Neutrophil (primary cell): ENCODE data around the gene MYO1H.
"Not testable (repeated sequence)": the region's sequence is repeated elsewhere in the genome, so short reads cannot be mapped to it uniquely, and the experiment has no call there.

Source experiments
- H3K27ac ChIP-seq: fragments of 200-600 bp; sonication (generic); 2 replicates; pipeline ENCODE4 v1.5.1; 2016; ENCODE audit warnings: mild to moderate bottlenecking, moderate library complexity
- H3K27me3 ChIP-seq: fragments of 200-600 bp; sonication (generic); 2 replicates; pipeline ENCODE4 v1.6.0; 2016; ENCODE audit warnings: mild to moderate bottlenecking
- H3K36me3 ChIP-seq: fragments of 200-600 bp; sonication (generic); 2 replicates; pipeline ENCODE4 v1.5.1; 2017
- H3K4me1 ChIP-seq, 2 experiments: fragments of 200-600 bp in 1 of 2; sonication (generic) in 1 of 2; 1 replicate in 1 of 2; 2 replicates in 1 of 2; pipeline versions ENCODE4 v1.5.1 to v1.6.1; 2013 to 2016; ENCODE audit warnings: low read depth in 1 of 2, low read length in 1 of 2, mild to moderate bottlenecking in 1 of 2, moderate library complexity in 1 of 2; ENCODE audit not compliant: control insufficient read depth in 1 of 2, insufficient read depth in 1 of 2
- H3K4me3 ChIP-seq, 2 experiments: fragments of 200-600 bp in 1 of 2; sonication (generic) in 1 of 2; 1 replicate in 1 of 2; 2 replicates in 1 of 2; pipeline ENCODE4 v1.5.1; 2013 to 2016; ENCODE audit warnings: low read depth in 1 of 2, low read length in 1 of 2, mild to moderate bottlenecking in 1 of 2, moderate library complexity in 1 of 2
- H3K9me3 ChIP-seq: fragments of 200-600 bp; sonication (generic); 2 replicates; pipeline ENCODE4 v1.5.1; 2016
- TF ChIP-seq, protein P1 (sequence below): fragments of 200-600 bp; sonication (generic); IDR thresholded peaks from 2 replicates; pipeline ENCODE4 v1.5.1; 2016; ENCODE audit warnings: antibody characterized with exemption

Gene MYO1H

DNA sequence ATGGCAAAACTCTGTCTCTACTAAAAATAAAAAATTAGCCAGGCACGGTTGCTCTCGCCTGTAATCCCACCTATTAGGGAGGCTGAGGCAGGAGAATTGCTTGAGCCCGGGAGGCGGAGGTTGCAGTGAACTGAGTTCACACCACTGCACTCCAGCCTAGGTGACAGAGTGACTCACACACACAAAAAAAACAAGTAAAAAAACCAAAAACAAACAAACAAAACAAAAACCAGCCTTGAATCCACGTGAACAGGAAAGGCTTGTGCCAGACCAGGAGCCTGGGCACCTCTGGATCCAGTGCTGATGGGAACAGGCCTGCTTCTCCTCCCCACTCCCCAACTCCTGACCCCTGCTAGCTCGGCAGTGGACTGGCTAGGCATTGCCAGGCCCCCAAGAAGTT, 42.2 kb upstream of the MYO1H start:
- Histone ChIP-seq H3K9me3 (no peaks in the 10 kb centered on the region), H3K4me3 (no peak overlapping the region), H3K36me3 (no peaks in the 10 kb centered on the region), H3K27me3 (peaks cover 79% of the 10 kb centered on the region), H3K4me1 (peaks cover 5 to 14% of the 10 kb centered on the region in 2 experiments), H3K27ac (no peak overlapping the region)
- TF ChIP-seq, protein P1, sequence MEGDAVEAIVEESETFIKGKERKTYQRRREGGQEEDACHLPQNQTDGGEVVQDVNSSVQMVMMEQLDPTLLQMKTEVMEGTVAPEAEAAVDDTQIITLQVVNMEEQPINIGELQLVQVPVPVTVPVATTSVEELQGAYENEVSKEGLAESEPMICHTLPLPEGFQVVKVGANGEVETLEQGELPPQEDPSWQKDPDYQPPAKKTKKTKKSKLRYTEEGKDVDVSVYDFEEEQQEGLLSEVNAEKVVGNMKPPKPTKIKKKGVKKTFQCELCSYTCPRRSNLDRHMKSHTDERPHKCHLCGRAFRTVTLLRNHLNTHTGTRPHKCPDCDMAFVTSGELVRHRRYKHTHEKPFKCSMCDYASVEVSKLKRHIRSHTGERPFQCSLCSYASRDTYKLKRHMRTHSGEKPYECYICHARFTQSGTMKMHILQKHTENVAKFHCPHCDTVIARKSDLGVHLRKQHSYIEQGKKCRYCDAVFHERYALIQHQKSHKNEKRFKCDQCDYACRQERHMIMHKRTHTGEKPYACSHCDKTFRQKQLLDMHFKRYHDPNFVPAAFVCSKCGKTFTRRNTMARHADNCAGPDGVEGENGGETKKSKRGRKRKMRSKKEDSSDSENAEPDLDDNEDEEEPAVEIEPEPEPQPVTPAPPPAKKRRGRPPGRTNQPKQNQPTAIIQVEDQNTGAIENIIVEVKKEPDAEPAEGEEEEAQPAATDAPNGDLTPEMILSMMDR = no peak

DNA sequence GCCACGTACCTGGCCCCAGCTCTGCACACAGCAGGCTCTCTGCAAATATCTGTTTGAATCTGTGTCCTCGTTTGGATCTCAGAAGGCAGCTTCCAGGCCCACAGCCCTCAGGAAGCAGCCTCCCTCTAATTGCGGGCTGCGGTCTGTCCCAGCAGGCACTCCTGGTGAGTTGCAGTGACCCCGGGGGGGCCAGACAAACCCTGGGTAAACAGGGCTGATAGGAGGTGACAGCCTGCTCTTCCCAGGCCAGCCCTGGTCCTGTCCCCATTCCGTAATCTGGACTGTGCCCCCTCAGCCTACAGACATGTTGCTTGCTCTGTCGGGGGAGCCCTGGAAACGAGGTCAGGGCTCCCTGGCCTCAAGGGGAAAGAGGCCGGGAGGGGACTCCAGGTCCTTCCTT, 40.6 kb upstream of the MYO1H start:
- Histone ChIP-seq H3K4me1 (peaks cover 5 to 14% of the 10 kb centered on the region in 2 experiments), H3K27me3 (peaks cover 94% of the 10 kb centered on the region), H3K4me3 (no peak overlapping the region), H3K27ac (no peak overlapping the region), H3K36me3 (no peaks in the 10 kb centered on the region), H3K9me3 (no peaks in the 10 kb centered on the region)
- TF ChIP-seq, protein P1 = no peak

- peaks cover 5 to 14% of the 10 kb centered on the region in 2 experiments for H3K4me1 ChIP-seq
- H3K27me3 ChIP-seq = peaks cover 96% of the 10 kb centered on the region
- H3K36me3 ChIP-seq = no peaks in the 10 kb centered on the region
- H3K9me3 ChIP-seq = no peaks in the 10 kb centered on the region
- H3K27ac ChIP-seq = no peak within 1 kb of the TSS
- TF ChIP-seq, protein P1 = no peak
- H3K4me3 ChIP-seq = peak within 1 kb of the TSS in 1 of 2 experiments; percentile 23
Observed at GRCh38 chr12:109308534-109309380, 38.9 kb upstream of the MYO1H start, which contains the start of gene FOXN4. Gene FOXN4, minus strand, starts transcription at chr12:109309284. Its CDS starts 963 bp downstream, at chr12:109308321.

DNA sequence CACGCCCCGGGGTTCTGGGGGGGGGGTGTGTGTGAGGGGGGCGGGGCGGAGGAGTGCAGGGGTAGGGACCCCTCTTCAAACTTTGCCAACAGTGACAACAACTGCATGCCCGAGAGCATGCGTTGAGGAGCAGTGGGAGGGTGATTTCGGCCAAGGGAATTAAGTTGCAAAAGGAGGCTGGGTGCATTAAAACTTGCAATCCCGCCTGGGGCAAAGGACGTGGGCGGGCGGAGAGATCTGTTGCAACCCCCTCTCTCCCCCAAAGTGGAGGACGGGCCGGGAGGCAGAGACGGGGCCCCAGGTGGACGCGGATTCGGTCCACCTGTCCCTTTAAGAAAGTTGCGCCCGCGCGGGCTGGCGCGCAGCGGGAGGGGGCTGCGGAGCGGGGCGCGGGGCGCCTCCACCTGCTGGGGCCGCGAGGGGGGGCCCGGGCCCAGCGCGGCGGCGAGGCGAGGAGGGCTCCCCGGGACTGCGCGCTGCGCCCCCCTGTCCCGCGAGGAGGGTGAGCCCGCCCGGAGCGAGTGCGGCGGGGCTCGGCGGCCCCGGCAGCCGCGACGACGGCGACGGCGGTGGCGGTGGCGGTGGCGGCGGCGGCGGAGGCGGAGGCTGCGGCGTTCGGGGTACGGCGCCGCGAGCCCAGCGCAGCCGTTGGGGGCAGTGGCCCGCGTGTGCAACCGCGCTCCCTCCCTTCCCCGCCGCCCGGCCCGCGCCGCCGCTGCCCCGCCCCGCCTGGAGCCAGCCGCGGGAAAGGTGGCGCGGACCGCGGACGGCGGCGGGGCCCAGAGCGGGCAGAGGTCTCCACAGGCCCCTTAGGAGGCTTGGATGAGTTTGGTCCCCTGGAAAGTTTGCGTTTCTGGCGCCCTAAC, 38.1 kb upstream of the MYO1H start:
- Histone ChIP-seq H3K4me3 (peak overlapping the region in 1 of 2 experiments; percentile 23), H3K9me3 (no peaks in the 10 kb centered on the region), H3K4me1 (peaks cover 5 to 14% of the 10 kb centered on the region in 2 experiments), H3K27me3 (peaks cover 98% of the 10 kb centered on the region), H3K36me3 (no peaks in the 10 kb centered on the region), H3K27ac (no peak overlapping the region)
- TF ChIP-seq, protein P1 = no peak

DNA sequence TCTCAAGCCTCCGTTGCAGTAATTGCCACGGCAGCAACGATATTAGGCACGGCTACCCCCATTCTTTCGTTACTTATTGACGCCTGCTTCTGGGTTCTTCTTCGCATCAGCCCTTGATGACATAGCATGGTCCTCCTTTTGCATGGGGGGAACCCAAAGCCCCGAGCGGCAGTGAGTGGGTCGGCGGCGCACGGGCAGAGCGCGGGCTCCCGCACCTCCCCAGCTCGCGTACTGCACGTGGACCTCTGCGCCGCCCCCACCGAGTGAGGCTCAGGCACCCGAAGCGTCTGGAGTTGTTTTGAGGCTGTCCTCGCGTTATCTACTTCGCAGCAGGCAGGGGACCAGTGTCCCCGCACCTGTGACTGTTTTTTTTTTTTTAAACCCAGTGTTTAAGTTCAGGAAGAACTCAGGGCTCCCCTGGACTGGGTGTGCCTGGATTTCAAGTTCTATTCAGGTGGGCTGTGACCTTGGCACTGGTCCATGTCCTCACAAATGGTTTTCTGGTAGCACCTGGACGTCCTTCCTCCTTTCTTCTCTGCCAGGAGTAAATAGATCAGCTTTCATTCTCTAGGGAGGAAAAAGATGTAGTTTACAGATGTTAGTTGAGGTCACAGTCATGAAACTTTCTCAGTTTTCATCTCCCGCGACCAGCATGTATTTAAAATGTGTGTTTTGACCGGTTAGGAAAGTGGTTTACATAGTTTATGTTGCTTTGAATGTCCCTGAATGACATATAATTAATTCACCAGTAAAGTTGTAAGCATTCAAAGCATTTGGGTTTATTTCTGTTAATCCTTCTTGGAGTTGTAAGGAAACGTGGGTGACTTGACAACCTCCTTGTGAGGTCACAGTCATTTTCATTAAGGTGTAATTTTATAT, 37.2 kb upstream of the MYO1H start:
- no peaks in the 10 kb centered on the region for H3K9me3 ChIP-seq
- TF ChIP-seq, protein P1 = no peak
- no peak overlapping the region for H3K4me3 ChIP-seq
- peaks cover 5 to 14% of the 10 kb centered on the region in 2 experiments for H3K4me1 ChIP-seq
- peaks cover 98% of the 10 kb centered on the region for H3K27me3 ChIP-seq
- H3K27ac ChIP-seq = no peak overlapping the region
- no peaks in the 10 kb centered on the region for H3K36me3 ChIP-seq

DNA sequence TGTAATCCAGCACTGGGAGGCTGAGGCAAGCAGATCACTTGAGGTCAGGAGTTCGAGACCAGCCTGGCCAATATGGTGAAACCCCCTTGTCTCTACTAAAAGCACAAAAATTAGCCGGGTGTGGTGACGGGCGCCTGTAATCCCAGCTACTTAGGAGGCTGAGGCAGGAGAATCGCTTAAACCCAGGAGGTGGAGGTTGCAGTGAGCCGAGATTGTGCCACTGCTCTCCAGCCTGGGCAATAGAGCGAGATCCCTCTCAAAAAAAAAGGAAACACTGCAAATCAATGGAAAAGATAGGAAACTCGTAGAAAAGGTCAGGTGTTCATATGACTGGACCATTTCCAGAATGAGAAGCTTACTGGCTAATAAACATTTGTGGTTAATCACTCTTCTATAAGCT, 26.4 kb upstream of the MYO1H start:
- H3K27ac ChIP-seq, H3K9me3 ChIP-seq, H3K4me3 ChIP-seq, H3K36me3 ChIP-seq, H3K4me1 ChIP-seq: not testable (repeated sequence)
- H3K27me3 ChIP-seq = peaks cover 86% of the 10 kb centered on the region
